NB4 (cell line): Measurements from ENCODE around the gene RICTOR.

Experiments
- DNase-seq: peaks from one replicate; pipeline ENCODE4 v3.0.0; 2010; ENCODE audit warnings: low read depth
- H3K4me3 ChIP-seq: one replicate; pipeline ENCODE4 v1.5.1; 2011; ENCODE audit warnings: mild to moderate bottlenecking, low read depth, low read length, moderate library complexity
- MYC ChIP-seq: IDR thresholded peaks from 2 replicates; pipeline ENCODE4 v1.6.1; 2011; ENCODE audit warnings: low read depth, low read length
- POLR2A ChIP-seq: IDR thresholded peaks from 2 replicates; pipeline ENCODE4 v1.6.1; 2011; ENCODE audit warnings: mild to moderate bottlenecking; ENCODE audit not compliant: insufficient read length; ENCODE audit errors: extremely low read depth
- TF ChIP-seq, protein P1 (sequence below): IDR thresholded peaks from one replicate; pipeline ENCODE4 v1.5.1; 2012; ENCODE audit warnings: low read depth, low read length
- TF ChIP-seq, protein P2 (sequence below): IDR thresholded peaks from 2 replicates; pipeline ENCODE4 v1.6.1; 2011; ENCODE audit warnings: low read depth, low read length

The RICTOR gene

DNA sequence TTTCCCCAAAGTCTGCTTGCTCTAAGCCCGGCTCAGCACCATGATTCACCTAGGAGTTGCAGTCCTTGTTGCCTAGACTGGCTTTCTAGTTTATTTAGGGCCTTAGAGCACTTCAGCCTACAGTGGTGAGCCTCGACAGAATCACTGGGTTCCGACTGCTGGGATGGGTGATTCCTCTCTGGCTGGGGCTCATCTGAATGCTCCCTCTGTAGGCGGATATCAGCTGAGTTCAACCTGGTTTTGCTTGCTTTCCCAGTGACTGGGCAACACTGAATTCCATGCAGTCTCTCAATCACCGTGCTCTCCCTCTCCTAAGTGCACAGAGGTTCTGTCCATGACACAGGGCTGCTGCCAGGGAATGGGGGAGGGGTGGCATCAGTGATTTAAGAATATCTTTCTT, 174.3 kb downstream of the RICTOR start:
- TF ChIP-seq MYC (no peak), POLR2A (no peak)
- TF ChIP-seq, protein P1, sequence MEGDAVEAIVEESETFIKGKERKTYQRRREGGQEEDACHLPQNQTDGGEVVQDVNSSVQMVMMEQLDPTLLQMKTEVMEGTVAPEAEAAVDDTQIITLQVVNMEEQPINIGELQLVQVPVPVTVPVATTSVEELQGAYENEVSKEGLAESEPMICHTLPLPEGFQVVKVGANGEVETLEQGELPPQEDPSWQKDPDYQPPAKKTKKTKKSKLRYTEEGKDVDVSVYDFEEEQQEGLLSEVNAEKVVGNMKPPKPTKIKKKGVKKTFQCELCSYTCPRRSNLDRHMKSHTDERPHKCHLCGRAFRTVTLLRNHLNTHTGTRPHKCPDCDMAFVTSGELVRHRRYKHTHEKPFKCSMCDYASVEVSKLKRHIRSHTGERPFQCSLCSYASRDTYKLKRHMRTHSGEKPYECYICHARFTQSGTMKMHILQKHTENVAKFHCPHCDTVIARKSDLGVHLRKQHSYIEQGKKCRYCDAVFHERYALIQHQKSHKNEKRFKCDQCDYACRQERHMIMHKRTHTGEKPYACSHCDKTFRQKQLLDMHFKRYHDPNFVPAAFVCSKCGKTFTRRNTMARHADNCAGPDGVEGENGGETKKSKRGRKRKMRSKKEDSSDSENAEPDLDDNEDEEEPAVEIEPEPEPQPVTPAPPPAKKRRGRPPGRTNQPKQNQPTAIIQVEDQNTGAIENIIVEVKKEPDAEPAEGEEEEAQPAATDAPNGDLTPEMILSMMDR = no peak
- TF ChIP-seq, protein P2, sequence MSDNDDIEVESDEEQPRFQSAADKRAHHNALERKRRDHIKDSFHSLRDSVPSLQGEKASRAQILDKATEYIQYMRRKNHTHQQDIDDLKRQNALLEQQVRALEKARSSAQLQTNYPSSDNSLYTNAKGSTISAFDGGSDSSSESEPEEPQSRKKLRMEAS = no peak
- no peak overlapping the region for H3K4me3 ChIP-seq
- no peak for DNase-seq

DNA sequence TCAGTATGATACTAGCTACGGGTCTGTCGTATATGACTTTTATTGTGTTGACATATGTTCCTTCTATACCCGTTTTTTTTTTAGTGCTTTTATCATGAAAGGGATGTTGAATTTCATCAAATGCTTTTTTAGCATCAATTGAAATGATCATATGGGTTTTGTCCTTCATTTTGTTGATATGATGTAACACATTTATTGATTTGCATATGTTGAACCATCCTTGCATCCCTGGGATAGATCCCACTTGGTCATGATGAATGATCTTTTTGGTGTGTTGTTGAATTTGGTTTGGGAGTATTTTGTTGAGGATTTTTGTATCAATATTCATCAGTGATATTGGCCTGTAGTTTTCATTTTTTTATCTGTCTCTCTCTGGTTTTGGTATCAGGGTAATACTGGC, 177.4 kb downstream of the RICTOR start:
- no peak overlapping the region for H3K4me3 ChIP-seq
- TF ChIP-seq MYC (no peak), POLR2A (no peak)
- TF ChIP-seq, protein P2 = no peak
- TF ChIP-seq, protein P1 = no peak

DNA sequence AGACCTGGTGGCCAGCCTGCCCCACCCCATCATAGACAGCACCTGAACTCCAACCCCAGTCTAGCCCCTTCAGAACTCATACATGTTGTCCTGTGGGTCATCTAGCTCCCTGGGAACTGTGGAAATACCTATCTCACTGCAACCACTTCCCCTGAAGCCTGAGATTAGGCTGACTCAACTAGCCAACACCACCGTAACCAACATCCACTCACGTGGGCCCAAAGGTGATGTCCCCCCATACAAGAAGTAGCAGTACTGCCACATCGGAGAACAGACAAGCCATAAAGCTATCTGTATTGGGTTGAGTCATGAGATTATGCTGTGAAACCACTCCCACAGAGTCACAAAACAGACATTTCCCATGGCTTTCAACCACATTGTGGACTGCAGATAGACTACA, 181.8 kb downstream of the RICTOR start:
- TF ChIP-seq MYC = no peak
- no peak for TF ChIP-seq POLR2A
- TF ChIP-seq, protein P2 = no peak
- no peak for DNase-seq
- H3K4me3 ChIP-seq = no peak overlapping the region

More for the DNA sequence above, 177.4 kb downstream of the RICTOR start:
- no peak for DNase-seq

DNA sequence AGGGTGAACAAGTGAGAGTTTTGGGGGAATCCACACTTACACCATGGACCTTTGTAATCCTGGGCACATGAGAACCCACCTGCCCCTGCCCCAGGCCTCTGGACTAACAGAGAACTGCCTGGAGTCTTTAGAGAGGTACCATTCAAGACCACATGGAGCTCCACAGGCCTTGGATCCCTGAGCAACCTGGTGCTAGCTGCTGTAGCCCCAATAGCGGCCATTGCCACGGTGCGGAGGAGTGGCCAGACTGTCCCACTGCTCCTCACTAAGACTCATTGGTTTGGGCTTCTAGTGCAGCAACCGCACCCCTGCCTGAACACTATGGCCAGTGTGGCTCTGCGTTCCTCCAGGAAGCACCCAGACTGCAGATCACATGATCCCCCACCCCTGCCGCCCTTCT, 182.6 kb downstream of the RICTOR start:
- no peak for TF ChIP-seq POLR2A
- no peak for TF ChIP-seq MYC
- TF ChIP-seq, protein P1 = no peak
- TF ChIP-seq, protein P2 = no peak
- no peak for DNase-seq
- no peak overlapping the region for H3K4me3 ChIP-seq

DNA sequence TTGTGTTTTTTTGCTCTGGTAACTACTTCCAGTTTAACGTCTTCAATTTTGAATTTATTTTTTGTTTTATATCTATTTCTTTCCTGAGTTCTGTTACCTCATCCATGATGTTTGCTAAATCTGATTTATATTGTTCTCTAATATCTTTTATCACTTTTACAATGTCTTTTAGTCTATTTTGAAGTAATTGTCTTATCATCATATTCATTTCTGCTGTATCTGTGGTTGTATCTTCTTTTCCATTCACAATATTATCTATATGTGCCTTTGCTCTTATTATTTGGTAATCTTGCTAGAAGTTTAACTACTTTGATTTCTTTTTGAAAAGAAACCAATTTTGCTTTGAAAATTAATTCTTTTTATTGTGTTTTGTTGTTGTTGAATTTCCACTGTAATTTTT, 184.8 kb downstream of the RICTOR start:
- H3K4me3 ChIP-seq = no peak overlapping the region
- TF ChIP-seq, protein P2 = no peak
- no peak for DNase-seq

DNA sequence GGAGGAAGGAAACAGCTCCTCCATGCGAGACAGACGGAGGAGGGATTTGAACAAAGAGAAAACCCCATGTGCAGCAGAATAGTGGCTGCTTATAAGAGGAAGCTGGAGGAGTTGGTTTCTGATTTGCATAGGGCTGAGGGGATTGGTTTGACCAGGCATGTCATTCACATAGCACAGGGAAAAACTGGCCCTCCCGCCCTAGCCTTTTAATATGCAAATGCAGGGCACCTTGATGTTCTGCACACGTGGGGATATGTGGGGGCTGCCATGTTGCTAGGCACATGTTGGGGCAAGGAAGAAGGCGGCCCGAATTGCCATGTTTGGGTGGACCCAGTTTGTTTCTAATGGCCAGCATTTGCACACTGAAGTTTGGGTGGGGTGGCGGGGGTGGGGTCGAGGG, 186.2 kb downstream of the RICTOR start:
- no peak overlapping the region for H3K4me3 ChIP-seq
- peak; percentile 48 for DNase-seq
- TF ChIP-seq, protein P2 = peak; percentile 29; the same call in 1 of the 2 replicates
- no peak for TF ChIP-seq POLR2A
